Measurements from ENCODE around the gene ALPK1.
"Not testable (repeated sequence)": the region's sequence is repeated elsewhere in the genome, so short reads cannot be mapped to it uniquely, and the experiment has no call there.

The ALPK1 gene

GRCh38 chr4:112451831-112452230 lies 154.7 kb downstream of the ALPK1 start:
- DNase-seq (ENCODE audit: low spot score), result no peak

DNA sequence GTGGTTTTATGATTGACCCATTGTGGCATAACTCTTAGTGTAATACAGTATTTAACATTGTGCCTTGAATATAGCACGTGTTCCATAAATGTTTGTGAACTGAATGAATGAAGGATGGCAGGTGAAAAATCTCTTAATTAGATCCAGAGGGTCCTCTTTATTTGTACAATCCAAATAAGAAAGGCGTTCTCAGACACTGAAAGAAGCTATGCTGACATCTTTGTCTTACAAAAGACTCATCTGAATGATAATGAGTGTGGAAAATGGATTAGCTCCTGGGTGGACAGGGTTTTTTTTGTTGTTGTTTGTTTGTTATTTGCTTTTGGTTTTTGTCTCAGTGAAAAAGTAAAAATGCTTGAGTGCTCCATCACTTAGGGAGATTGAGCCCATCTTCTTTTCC lies 156.2 kb downstream of the ALPK1 start:
- no peak for DNase-seq (ENCODE audit: low spot score)

DNA sequence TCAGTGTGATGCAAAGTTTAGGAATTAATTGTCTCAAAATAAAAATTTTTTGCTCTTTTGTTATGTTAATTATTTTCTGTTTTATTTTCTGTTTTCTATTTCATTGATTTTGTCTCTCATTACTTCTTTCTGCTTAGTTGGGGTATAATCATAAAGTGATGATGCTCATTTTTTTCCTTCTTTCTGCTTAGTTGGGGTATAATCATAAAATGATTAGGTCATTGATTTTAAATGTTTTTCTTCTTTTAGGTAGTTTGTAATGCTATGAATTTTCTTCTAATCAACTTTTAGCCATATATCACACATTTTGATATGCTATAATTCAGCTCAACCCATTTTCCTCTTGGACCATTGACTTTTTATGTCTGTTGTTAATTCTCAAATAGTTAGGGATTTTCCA lies 175.1 kb downstream of the ALPK1 start:
- DNase-seq (ENCODE audit: low spot score), result no peak

- DNase-seq (ENCODE audit: low spot score), result no peak
Measured at GRCh38 chr4:112473985-112474384, 176.8 kb downstream of the ALPK1 start.

GRCh38 chr4:112485930-112486329 lies 188.8 kb downstream of the ALPK1 start:
- DNase-seq (ENCODE audit: low spot score), result no peak

- not testable (repeated sequence) for DNase-seq (ENCODE audit: low spot score)
Measured at GRCh38 chr4:112490808-112491207, 193.6 kb downstream of the ALPK1 start.

All from left forelimb (tissue), 1 donor.